K562 (cell line): Measurements from ENCODE around the gene RASSF10.

Experiments
- CTCF ChIP-seq, 3 experiments: IDR thresholded peaks in 2 of 3; conservative IDR thresholded peaks in 1 of 3; 2 replicates each; pipeline ENCODE4 v1.5.1; 2011 to 2012; ENCODE audit warnings: low read length in 3 of 3, mild to moderate bottlenecking in 3 of 3, control low read depth in 2 of 3, improper control_type of control experiment in 1 of 3, inconsistent platforms in 1 of 3, low read depth in 1 of 3, mixed read lengths in 1 of 3, moderate library complexity in 1 of 3; ENCODE audit not compliant: insufficient read depth in 2 of 3
- ETV1 ChIP-seq: fragments of 450-650 bp; conservative IDR thresholded peaks from 2 replicates; pipeline ENCODE4 v1.6.1; 2016; ENCODE audit warnings: missing genetic modification characterization, control low read depth, low read depth, missing compliant biosample characterization
- EZH2 ChIP-seq: IDR thresholded peaks from 2 replicates; pipeline ENCODE4 v1.6.1; 2012; ENCODE audit warnings: low read depth, mild to moderate bottlenecking, inconsistent platforms, low read length, borderline replicate concordance
- FOXM1 ChIP-seq, 2 experiments: fragments of 450-650 bp in 1 of 2; sonication (generic) in 1 of 2; formaldehyde crosslinking in 1 of 2; IDR thresholded peaks; 2 replicates each; pipeline versions ENCODE4 v1.6.1 to v1.9.0; 2017 to 2022; ENCODE audit warnings: low read depth in 2 of 2, mild to moderate bottlenecking in 2 of 2, missing genetic modification reagents in 1 of 2, moderate library complexity in 1 of 2
- MBD1 ChIP-seq: fragments of 250-450 bp; sonication (Bioruptor Pico); IDR thresholded peaks from 2 replicates; pipeline ENCODE4 v1.8.0; 2022; ENCODE audit warnings: inconsistent platforms
- MYC ChIP-seq, 2 experiments: fragments of 250-450 bp in 1 of 2; sonication (Bioruptor Pico) in 1 of 2; IDR thresholded peaks; 2 replicates each; pipeline versions ENCODE4 v1.5.1 to v1.6.1; 2012 to 2021; ENCODE audit warnings: low read depth in 2 of 2, borderline replicate concordance in 1 of 2, improper control_type of control experiment in 1 of 2, low read length in 1 of 2, mild to moderate bottlenecking in 1 of 2, moderate library complexity in 1 of 2
- PRDM10 ChIP-seq: fragments of 450-650 bp; IDR thresholded peaks from 2 replicates; pipeline ENCODE4 v1.6.1; 2018; ENCODE audit not compliant: partially characterized antibody
- SIN3A ChIP-seq, 2 experiments: fragments of 150-350 bp in 1 of 2; IDR thresholded peaks; 2 replicates each; pipeline ENCODE4 v1.6.1; 2011 to 2016; ENCODE audit warnings: borderline replicate concordance in 2 of 2, low read depth in 2 of 2, low read length in 2 of 2, mild to moderate bottlenecking in 2 of 2, moderate library complexity in 2 of 2; ENCODE audit not compliant: control insufficient read depth in 1 of 2
- SP1 ChIP-seq: sonication (generic); formaldehyde crosslinking; IDR thresholded peaks from 2 replicates; pipeline ENCODE4 v1.8.1; 2022; ENCODE audit warnings: mild to moderate bottlenecking, missing genetic modification reagents
- TCF7L2 ChIP-seq: fragments of 150-350 bp; IDR thresholded peaks from 2 replicates; pipeline ENCODE4 v1.6.1; 2016; ENCODE audit warnings: low read depth, mild to moderate bottlenecking, low read length, moderate library complexity
- TSC22D4 ChIP-seq: fragments of 450-650 bp; IDR thresholded peaks from 2 replicates; pipeline ENCODE4 v1.6.1; 2016; ENCODE audit warnings: missing genetic modification characterization, missing biosample characterization, control low read depth
- ZNF24 ChIP-seq: fragments of 450-650 bp; IDR thresholded peaks from 2 replicates; pipeline ENCODE4 v1.6.1; 2016
- ZNF311 ChIP-seq: fragments of 250-450 bp; sonication (Bioruptor Pico); IDR thresholded peaks from 2 replicates; pipeline ENCODE4 v1.4.0; 2020; ENCODE audit warnings: mild to moderate bottlenecking, moderate library complexity

- TF ChIP-seq ZNF24 (no peak), EZH2 (no peak), SIN3A (IDR thresholded peaks at IDR 0.05; ENCODE audit: borderline replicate concordance in 2 of 2, control insufficient read depth in 1 of 2, low read depth in 2 of 2, low read length in 2 of 2) (no peak), MBD1 (no peak), CTCF (IDR thresholded peaks at IDR 0.05 in 2 of 3, conservative IDR thresholded peaks at IDR 0.05 in 1 of 3; ENCODE audit: insufficient read depth in 2 of 3, low read depth in 1 of 3, low read length in 3 of 3) (no peak), TCF7L2 (no peak), SP1 (no peak), PRDM10 (no peak), ETV1 (tag) (no peak), FOXM1 (IDR thresholded peaks at IDR 0.05; ENCODE audit: low read depth) (no peak), FOXM1 (CRISPR knock-in tag; IDR thresholded peaks at IDR 0.05; ENCODE audit: low read depth) (no peak), MYC (IDR thresholded peaks at IDR 0.05; ENCODE audit: low read depth, low read length) (no peak), MYC (CRISPR knock-in tag; IDR thresholded peaks at IDR 0.05; ENCODE audit: borderline replicate concordance, low read depth) (no peak), ZNF311 (CRISPR knock-in tag) (no peak), TSC22D4 (tag) (no peak)
Observed at GRCh38 chr11:13015753-13016152, 6.6 kb downstream of the RASSF10 start.
